HG03575 (cell line): Measurements from ENCODE around the gene TMEM131.
"Not testable (repeated sequence)": the region's sequence is repeated elsewhere in the genome, so short reads cannot be mapped to it uniquely, and the experiment has no call there.

Experiments
- ATAC-seq: cut with Tn5 transposase; IDR thresholded peaks from one replicate; pipeline ENCODE4 v1.9.1; 2021; ENCODE audit not compliant: unreplicated experiment, insufficient number of reproducible peaks, low FRiP score; ENCODE audit errors: extremely low read depth

TMEM131 gene

DNA sequence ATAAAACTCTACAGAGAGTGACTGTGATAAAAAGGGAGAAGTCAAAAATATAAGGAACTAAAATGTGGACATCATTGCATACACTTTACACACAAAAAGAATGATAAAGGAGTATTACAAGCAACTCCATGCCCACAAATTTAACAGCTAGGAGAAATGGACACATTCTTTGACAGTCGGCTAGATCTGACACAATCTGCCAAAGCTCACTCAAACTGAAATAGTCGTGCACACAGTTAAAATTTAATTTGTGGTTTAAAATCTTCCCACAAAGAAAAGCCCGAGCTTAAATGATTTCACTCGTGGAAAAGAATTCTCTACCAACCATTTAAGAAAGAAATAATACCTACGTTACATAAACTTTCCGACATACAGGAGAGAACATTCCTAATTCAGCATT lies 149.9 kb downstream of the TMEM131 start:
- no peak for ATAC-seq

DNA sequence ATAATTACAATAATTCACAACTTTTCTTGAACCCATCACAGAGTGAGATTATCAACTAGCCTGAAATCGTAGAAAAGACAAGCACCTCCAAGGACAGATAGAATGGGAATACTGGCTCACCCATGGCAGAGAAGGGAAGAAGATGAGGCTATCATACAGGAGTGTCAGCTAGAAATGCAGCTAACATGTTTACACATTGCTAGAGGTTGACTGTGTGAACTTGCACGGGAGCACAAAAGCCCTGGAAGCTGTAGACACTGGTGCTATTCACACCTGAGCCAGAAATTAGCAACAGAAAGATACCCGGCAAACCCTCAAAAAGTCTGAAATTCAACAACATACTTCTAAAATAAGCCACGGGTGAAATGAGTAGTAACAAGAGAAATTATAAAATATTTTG lies 150.6 kb downstream of the TMEM131 start:
- no peak for ATAC-seq

DNA sequence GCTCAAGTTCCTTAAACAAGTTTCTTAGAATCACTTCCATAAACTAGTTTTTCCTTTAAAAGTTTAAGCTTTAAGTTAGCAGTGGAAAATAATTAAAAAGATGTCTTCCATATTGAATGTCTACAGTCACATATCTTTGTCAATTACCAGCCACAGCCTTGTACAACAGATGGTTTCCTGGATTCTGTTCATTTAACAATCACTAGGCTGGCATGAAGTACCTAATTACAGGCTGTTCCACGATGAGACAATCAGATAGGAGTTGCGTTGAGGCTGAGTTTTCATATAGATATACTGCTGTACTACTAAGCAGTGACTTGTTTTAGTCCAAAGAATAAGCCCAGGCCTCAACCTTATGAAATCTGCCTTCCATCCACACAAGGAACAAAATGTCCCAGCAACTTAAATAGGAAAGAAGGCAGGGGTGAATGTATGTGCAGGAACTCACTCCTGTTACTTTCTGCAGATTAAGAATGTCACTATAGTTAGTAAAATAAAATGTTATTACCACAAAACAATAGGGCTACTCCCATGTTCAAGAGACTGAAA lies 151.4 kb downstream of the TMEM131 start:
- ATAC-seq: no peak

DNA sequence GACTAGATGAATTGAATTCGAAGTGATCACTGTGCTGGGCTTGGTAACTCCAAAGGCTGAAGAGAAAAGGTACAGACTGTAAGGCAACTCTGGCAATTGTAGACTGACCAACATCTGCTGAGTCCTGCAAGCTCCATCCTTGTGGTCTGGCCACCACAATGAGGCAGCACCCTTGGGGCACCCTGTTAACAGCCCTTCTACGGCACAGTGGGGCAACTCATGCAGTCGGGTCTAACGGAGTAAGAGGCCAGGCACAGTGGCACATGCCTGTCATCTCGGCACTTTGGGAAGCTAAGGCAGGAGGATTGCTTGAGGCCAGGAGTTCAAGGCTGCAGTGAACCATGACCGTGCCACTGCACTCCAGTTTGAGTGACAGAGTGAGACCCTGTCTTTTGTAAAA lies 155.6 kb downstream of the TMEM131 start:
- no peak for ATAC-seq

DNA sequence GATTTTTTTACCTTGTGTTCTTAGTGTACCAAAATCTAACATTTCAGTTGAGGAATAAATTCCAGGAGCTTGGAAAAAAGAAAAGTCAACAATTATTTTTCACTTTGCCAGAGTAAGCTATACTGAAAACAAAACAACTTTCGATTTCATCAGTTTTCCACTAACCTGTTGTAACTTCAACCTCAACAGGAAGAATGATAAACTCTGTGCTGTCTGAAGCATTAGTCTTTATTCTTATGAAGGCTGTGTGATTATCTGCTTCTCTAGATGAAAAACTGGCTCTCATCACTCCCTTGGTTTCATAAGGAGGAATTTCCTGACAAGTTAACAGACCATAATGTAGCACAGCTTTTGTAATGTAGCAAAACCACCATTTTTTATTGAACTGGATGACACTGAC lies 161.1 kb downstream of the TMEM131 start:
- no peak for ATAC-seq

DNA sequence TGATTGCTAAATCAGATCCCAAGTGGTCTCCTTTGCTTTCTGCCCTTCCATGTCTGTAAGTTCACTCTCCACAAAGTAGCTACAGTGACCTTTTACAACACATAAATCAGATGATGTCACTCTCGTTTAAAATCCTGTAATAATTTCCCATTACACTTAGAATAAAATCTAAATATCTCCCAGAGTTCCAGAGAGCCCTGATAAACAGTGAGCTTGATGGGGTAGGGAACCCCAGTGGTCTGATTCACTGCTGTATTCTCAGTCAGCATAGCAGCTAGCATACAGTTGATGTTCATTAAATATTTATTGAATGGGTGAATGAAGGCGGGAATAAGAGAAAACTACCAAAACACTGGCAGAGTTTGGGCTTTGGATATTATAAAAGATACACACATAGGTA lies 164.6 kb downstream of the TMEM131 start:
- no peak for ATAC-seq

DNA sequence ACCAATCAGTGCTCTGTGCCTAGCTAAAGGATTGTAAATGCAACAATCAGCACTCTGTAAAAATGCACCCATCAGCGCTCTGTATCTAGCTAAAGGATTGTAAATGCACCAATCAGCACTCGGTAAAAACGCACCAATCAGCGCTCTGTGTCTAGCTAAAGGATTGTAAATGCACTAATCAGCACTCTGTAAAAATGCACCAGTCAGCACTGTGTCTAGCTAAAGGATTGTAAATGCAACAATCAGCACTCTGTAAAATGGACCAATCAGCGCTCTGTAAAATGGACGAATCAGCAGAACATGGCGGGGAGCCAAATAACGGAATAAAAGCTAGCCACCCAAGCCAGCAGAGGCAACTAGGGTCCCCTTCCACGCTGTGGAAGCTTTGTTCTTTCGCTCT lies 166.5 kb downstream of the TMEM131 start:
- ATAC-seq: not testable (repeated sequence)

DNA sequence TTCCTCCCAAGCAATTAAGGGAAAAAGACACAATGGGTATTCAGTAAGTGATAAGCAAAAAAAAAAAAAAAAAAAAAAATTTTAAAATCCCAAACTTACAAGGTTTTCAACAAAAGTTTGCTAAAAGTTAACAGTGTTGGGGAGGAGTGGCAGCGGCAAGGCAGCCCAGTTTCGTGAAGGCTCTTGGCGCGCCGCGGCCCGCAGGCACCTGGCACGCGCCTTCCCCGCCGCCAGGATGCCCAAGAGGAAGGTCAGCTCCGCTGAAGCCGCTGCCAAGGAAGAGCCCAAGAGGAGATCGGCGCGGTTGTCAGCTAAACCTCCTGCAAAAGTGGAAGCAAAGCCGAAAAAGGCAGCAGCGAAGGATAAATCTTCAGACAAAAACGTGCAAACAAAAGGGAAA lies 168.7 kb downstream of the TMEM131 start:
- ATAC-seq: not testable (repeated sequence)

DNA sequence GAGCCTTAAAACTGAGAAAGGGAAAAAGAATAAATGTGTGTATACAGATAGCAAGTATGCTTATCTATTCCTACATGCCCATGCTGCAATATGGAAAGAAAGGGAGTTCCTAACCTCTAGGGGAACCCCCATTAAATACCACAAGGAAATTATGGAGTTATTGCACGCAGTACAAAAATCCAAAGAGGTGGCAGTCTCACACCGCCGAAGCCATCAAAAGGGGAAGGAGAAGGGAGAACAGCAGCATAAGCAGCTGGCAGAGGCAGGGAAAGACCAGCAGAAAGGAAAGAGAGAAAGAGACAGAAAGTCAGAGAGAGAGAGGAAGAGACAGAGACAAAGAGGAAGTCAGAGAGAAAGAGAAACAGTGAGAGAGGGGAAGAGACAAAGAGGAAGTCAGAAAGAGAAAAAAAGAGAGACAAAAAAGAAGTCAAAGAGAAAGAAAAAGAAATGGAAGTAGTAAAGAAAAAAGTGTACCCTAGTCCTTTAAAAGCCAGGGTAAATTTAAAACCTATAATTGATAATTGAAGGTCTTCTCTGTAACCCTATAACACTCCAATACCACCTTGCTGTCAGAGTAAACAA lies 169.4 kb downstream of the TMEM131 start:
- ATAC-seq: not testable (repeated sequence)

DNA sequence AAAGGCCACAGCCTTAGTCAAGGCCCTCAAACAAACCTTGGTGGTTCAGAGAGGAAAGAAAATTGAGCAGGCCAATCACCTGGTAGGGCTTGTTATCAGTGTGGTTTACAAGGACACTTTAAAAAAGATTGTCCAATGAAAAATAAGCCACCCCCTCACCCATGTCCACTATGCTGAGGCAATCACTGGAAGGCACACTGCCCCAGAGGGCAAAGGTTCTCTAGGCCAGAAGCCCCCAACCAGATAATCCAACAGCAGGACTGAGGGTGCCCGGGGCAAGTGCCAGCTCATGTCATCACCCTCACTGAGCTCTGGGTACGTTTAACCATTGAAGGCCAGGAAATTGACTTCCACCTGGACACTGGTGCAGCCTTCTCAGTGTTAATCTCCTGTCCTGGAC lies 171.7 kb downstream of the TMEM131 start:
- ATAC-seq: not testable (repeated sequence)

DNA sequence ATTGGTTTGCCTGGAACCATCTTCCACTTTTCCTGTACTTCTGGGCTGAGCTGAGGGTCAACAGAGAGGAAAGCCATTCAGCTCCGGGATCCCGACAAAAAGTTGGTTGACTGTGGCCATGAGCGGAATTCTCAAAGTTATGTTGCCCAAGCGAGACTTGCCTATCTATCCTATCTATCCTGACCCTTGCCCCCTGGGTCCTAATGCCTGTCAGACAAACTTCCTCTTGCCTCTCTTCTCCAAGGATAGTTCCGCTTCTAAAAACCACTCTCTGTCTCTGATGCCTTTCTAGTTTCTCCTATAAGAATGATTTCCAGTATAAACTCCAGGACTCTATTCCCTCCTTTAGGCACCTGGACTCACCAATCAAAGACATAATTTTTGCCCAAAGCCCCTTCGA lies 173.9 kb downstream of the TMEM131 start:
- ATAC-seq: not testable (repeated sequence)

DNA sequence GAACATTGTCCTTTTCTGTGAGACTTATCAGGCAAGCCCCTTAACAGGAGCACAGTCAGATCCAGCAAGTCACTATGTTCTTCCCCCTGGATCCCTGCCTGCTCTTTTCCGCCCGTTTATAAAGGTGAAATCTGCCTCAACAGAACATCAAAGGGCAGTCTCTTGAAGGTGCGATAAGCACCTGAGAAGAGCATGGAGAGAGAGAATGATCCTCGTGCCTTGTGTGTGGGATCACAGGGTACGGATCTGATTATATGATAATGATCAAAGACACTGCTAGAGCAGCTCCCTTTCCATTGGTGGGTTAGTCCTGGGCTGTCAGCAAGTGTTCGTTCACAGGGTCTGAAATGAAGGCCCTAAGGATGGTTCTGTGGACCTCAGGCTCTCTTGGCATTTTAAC lies 176.0 kb downstream of the TMEM131 start:
- no peak for ATAC-seq

DNA sequence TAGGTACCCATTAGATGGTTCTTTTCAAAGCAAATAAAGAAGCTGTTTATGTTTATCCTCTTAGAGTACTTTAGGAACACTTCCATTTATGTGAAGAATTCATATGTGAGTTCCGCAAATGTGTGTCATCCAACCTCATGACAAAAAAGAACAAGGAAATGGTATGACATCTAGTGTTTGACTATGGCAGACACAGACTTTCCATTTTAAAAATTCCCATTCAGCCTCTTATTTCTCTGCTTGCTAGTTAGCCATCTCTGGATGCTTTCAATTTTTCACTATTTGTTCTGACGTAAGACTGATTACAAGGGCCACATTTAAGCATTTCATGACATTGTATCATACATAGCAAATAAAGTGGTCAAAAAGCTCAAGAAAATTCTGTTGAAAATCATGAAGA lies 179.3 kb downstream of the TMEM131 start:
- ATAC-seq: no peak

DNA sequence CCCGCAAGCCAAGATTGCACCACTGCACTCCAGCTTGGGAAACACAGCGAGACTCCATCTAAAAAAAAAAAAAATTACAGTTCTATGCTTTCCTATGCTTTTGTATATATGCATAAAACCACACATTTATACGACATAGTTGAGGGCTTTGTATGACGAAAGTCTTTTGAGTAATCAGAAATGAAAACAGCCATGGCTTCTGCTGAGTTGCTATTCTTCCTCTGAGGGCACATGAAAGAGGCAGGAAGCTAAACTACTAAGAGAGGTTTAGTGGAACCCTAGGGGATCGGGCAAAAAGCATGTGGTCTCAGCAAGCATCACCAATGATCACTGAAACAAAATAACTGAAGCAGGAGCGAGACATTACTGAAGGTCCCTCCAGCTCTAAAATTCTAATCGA lies 182.8 kb downstream of the TMEM131 start:
- ATAC-seq: no peak

DNA sequence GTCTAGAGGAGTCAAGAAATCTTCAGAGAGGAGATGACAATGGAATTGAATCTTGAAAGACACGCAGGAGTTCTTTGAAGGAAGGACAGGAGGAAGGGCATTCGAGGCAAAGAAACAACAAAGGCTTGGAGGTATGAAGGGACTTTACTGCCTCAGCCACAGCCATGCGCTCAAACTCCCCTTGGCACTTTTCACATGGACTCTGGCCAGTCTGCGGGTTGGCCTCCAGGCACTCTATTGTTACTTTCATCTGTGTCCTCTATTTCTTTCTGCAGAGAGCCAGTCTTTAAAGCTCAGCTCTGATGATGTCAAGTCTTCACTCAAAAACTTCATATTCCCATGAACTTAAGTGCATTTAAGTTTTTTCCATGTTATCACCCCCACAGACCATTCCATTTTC lies 186.9 kb downstream of the TMEM131 start:
- no peak for ATAC-seq

DNA sequence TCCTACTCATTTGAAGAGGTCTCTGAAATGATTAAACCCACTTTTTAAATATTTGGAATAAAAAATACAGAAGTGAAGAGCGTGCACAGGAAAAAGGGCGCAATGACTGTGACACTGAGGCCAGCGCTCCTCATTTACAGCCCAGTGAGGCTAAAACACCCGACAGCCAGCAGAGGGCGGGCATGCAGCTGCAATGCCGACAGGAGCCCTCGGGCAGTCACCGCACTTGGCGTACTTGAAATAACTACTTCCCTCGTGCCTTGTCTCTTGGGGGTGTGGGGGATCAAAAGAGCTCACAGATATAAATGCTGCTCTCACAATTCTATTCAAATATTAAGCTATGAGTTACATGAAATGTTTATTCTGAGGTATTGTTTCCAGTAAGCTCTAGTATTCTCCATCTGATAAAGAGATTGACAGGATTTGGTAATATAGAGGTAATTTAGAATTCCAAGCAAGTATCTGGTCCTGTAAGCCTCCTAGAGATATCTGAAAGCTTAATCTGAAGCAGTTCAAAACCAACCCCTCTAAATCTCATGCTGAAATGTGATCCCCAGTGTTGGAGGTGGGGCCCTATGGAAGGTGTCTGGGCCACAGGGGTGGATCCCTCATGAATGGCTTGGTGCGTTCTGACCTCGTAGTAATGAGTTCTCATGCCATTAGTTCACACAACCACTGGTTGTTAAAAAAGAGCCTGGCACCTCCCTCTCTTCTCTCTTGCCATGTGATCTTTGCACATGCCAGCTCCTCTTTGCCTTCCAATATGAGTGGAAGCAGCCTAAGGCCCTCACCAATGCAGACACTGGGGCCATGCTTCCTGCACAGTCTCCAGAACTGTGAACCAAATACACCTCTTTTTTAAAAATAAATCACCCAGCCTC lies 188.8 kb downstream of the TMEM131 start:
- ATAC-seq: no peak

DNA sequence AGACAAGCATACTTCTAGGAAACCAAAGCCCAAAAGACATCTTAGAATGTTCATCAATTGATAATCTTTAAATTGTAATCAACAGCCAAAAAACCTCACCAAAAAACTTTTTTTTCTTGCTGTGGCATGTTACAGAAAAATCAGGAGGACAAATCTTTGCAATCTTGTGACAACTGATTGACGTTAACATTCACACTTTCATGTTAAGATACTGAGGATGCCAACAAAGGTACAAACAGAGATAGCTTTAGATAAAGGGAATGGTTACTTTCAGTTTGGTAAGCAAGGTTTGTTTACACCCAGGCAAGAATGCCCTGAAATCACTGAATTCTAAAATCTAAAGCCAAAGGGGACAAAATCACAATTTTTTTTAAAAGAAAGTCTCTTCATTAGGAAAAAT lies 190.0 kb downstream of the TMEM131 start:
- no peak for ATAC-seq

DNA sequence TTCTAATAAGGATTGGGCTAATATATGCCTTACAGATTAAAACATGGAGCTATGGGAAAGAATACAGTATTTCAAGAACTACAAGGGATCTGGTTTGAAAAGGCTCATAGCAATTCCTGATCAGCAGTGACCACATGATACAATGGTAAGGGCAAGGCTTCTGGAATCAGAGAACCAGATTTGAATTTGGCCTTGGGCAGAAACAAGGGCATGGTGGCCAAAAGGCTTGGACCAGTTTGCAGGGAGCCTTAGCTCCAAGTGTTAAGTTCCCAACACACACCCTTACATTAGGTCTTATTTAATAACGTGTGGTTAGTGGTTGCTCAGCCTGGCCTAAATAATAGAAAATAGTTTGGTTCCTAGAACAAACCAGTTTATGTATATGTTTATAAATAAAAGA lies 194.7 kb downstream of the TMEM131 start:
- no peak for ATAC-seq

DNA sequence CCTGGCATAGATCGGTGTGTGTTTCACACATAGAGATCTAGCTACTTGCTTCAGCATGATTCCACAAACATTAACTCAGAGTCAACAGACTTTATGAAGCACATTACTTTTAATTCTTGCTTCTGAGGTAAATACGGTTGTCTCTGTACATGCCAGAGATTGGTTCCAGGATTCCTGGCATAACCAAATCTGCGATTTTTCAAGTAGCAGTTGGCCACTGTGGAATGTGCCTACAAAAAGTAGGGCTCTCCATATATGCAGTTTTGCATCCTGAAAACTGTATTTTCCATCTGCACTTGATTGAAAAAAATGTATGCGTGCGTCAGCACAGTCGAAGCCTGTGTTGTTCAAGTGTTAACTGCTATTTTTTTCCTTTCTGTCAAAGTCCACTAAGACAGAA lies 197.3 kb downstream of the TMEM131 start:
- no peak for ATAC-seq

DNA sequence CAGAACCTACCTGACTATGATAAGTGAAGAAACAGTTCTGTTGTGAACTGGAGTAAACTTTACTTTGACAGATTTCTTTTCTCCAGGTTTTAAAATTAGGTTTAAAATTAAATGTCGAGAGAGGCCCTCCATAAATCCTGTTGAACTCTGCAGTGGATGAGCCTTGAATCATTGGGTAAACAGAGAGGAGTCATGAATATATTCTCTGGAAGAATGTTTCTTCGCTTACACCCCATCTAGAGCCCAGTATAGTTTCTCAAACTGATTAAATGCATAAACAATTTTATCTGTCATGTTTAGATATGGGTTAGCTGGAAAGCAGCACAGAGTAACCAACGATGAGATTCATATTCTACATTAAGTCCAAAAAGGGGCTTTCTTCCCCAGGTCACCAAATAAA lies 198.4 kb downstream of the TMEM131 start:
- ATAC-seq: no peak
